ENCODE results near the gene OR52A5. TPM values are rescaled to one million over a fixed set of nuclear protein-coding genes. Genes with fewer than 3 reads are reported as not detected.

OR52A5 gene
- total RNA-seq, 3 donors from 2014 or later, result not detected

DNA sequence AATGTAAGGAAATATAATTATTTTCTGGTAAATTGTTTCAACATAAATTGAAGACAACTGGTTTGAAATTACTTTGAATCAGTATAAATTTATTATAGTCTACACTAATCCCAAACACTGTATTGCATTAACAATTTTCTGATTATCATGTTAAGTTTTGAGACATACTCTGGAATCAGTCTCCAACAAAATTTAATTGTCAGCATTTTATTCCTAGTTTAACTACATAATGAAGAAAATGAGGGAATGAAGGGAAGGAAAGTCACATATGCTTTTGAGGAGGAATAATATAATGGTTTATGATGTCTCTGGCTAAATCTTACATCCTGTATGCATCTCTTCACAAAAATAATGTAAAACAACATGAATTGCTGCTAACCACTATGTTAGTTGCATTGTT, 54.6 kb downstream of the OR52A5 start:
- DNase-seq (no peak), ATAC-seq (no peak)
- Mint-ChIP-seq H3K4me1 (ENCODE audit: low read depth) (no peaks in the 10 kb centered on the region), H3K9me3 (no peaks in the 10 kb centered on the region), H3K4me3 (no peak overlapping the region), H3K36me3 (ENCODE audit: insufficient read depth) (no peaks in the 10 kb centered on the region), H3K27me3 (ENCODE audit: low read depth) (no peaks in the 10 kb centered on the region)

- no peaks in the 10 kb centered on the region for H3K4me1 Mint-ChIP-seq (ENCODE audit: low read depth)
- H3K4me3 Mint-ChIP-seq, result no peak overlapping the region
- H3K36me3 Mint-ChIP-seq (ENCODE audit: insufficient read depth), result no peaks in the 10 kb centered on the region
- DNase-seq, result no peak
- no peaks in the 10 kb centered on the region for H3K27me3 Mint-ChIP-seq (ENCODE audit: low read depth)
- H3K9me3 Mint-ChIP-seq, result no peaks in the 10 kb centered on the region
- no peak for ATAC-seq
Measured at GRCh38 chr11:5081405-5081804, 56.8 kb downstream of the OR52A5 start.

Other genes with a start within 250 kb of the OR52A5 start
- not detected for gene OR51A7, start 234.6 kb downstream of the OR52A5 start, total RNA-seq
- gene OR51G2, start 219.0 kb downstream of the OR52A5 start, total RNA-seq, result not detected
- not detected for gene OR51G1, start 214.0 kb downstream of the OR52A5 start, total RNA-seq
- not detected for gene OR51A4, start 190.8 kb downstream of the OR52A5 start, total RNA-seq
- not detected for gene OR51A2, start 182.6 kb downstream of the OR52A5 start, total RNA-seq
- not detected for gene OR51L1, start 143.5 kb downstream of the OR52A5 start, total RNA-seq
- not detected for gene OR52J3, start 91.8 kb downstream of the OR52A5 start, total RNA-seq
- not detected for gene OR52E2, start 78.7 kb downstream of the OR52A5 start, total RNA-seq
- gene OR52E1, start 68.8 kb downstream of the OR52A5 start, total RNA-seq, result not detected
- not detected for gene OR52A1, start 16.4 kb upstream of the OR52A5 start, total RNA-seq
- not detected for gene OR51V1, start 62.3 kb upstream of the OR52A5 start, total RNA-seq
- not detected for gene HBB, start 88.7 kb upstream of the OR52A5 start, total RNA-seq
- gene HBD, start 96.1 kb upstream of the OR52A5 start, total RNA-seq, result under 1 TPM in 2 of 3 donors, not detected in 1; 0.46 to 0.51 TPM
- gene HBG1, start 111.5 kb upstream of the OR52A5 start, total RNA-seq, result 1 to 10 TPM; 1.0 to 2.4 (median 1.5) TPM
- 1 to 10 TPM; 5.7 to 7.5 (median 5.8) TPM for gene HBG2, start 116.4 kb upstream of the OR52A5 start, total RNA-seq
- gene HBE1, start 131.6 kb upstream of the OR52A5 start, total RNA-seq, result 1 to 10 TPM; 1.3 to 2.3 (median 2.0) TPM
- not detected for gene OR51B4, start 163.6 kb upstream of the OR52A5 start, total RNA-seq
- not detected for gene OR51B2, start 185.9 kb upstream of the OR52A5 start, total RNA-seq
- gene OR51B5, start 205.2 kb upstream of the OR52A5 start, total RNA-seq, result not detected
- gene OR51B6, start 213.2 kb upstream of the OR52A5 start, total RNA-seq, result not detected
- not detected for gene OR51M1, start 245.5 kb upstream of the OR52A5 start, total RNA-seq